SIG-M5 (cell line): ENCODE measurements around the gene RIPK3.
"Not testable (repeated sequence)": the region's sequence is repeated elsewhere in the genome, so short reads cannot be mapped to it uniquely, and the experiment has no call there.

ENCODE experiments used
- DNase-seq: peaks from one replicate; lab custom pipeline; 2025; lab: John Stamatoyannopoulos, UW

RIPK3 gene

DNA sequence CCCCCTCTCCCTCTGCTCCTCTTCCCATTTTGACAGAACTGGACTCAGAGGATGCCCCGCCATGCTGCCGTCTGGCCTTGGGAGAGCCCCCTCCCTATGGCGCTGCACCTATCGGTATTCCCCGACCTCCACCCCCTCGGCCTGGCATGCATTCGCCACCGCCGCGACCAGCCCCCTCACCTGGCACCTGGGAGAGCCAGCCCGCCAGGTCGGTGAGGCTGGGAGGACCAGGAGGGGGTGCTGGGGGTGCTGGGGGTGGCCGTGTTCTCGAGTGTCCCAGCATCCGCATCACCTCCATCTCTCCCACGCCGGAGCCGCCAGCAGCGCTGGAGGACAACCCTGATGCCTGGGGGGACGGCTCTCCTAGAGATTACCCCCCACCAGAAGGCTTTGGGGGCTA lies 29.7 kb upstream of the RIPK3 start:
- DNase-seq: no peak

DNA sequence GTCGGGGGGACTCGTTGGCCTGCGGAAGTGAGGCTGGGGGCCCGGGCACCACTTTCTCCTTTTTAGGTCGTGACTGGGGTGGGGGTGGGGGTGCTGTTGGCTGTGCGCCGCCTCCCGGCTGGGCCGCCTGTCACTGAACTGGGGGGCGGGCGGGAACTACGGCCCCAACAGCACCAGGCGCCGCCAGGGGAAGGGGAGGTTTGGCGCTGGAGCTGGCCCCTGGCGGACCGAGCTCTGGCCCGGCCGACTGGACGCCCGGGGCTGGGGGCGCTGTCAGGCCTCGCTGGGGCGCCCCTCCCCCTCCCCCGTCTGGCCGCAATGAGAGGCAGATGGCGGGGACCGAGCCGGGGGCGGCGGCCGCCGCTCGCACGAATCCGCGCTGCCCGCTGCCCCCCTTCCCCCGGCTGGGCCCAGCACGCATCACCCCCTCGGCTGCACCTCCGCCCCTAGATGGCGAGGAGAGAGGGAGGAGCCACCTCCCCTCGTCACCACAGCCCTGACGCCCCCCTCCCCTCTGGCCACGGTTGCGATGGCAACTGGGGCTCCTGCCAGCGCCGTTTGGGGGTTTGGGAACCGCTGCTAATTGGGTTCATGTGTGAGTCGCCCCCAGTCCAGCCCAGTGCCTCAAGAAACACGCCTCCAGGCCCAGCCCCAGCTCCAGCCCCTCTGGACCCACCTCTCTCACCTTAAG lies 28.9 kb upstream of the RIPK3 start:
- DNase-seq: no peak

DNA sequence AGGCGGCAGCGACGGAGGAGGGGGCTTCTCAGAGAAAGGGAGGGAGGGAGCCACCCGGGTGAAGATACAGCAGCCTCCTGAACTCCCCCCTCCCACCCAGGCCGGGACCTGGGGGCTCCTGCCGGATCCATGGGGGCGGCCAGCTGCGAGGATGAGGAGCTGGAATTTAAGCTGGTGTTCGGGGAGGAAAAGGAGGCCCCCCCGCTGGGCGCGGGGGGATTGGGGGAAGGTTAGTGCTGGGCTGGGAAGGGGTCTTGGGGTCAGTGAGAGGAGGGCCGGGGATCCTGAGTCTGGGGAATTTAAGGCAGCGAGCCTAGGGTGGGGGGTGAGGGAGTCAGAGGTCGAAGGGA lies 28.4 kb upstream of the RIPK3 start:
- DNase-seq: no peak

DNA sequence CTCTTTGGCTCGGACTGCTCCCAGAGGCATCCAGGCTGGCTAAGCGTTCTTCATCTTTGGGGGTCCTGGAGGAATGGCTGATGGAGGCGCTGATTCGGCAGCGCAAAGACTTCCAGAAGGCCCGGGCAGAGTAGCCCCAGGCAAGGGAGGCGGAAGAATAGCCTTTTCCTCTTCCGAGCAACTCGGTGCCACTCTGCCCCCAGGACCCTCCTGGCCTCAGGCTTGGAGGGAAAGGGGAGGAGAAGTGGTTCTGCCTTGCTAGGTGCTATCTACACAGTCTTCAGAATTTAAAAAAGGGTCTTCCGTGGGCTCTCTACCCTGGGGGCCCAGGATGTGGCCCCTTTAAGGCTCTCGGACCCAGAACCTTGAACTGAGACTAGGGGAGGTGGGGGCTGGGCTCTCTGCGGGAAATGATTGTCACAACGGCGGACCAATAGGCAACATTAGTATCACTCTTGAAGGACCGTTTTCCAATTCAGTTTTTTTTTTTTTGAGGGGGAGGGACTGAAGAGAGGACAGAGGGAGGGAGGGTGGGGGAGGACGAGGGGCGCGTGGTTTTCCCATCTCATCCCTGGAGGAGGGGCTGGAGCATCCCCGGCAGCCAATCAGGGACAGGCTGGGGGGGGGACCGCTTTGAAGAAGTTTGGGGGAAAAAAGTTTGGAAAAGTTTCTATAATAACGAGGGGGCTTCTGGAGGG lies 27.9 kb upstream of the RIPK3 start, which contains the start of gene NFATC4:
Gene NFATC4 (plus strand): TSS at position 671 of the 698 bp plus-strand sequence. CDS start 157 bp downstream, outside the sequence.
- no peak for DNase-seq

DNA sequence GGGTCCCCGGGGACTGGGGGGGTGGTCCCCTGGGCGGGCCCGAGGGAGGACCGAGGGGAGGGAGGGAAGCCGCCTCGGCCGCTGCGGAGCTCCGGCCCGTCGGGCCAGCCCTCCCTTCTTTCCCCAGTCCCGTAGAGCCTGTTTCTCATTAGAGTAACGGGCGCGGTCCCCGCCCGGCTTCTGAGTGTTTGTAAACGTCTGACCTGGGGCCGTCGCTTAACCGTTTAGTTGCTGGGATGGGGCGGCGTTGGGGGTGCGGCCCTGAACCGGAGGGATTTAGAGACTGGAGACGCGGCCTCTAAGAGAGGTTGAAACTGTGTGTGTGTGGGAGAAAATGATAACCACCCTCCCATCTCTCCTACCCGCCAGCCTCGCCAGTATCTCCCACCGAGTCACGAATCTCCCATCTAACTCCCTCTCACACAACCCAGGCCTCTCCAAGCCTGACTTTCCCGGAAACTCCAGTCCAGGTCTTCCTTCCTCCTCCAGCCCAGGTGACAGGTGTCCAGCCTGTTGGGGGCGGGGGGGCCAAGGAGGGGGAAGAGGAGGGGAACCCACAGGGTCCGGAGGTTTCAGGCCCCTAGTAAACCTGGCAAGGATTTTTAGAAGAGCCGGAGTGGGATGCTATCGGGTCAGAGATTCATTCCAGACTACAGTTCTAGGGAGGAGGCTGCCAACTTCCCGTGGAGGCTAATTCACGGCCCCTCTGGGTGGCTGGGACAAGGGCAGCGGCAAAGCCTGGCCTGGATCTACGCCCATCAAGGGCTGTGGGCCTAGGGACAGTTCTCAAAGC lies 27.1 kb upstream of the RIPK3 start:
- no peak for DNase-seq

DNA sequence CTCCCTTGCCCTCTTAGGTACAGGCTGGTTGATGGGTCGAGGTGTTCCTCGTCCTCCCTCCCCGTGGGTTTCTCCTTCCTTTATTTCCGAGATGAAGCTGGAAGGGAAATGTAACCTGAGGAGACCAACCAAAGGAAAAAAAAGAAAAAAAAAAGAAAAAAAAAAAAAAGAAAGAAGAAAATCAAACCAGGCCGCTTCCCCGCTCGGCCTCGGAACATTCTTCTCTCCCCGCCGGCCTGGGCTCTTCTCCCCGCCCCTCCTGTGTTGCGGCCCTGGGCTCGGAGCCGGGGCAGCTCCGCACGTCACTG lies 26.6 kb upstream of the RIPK3 start:
- DNase-seq: no peak

DNA sequence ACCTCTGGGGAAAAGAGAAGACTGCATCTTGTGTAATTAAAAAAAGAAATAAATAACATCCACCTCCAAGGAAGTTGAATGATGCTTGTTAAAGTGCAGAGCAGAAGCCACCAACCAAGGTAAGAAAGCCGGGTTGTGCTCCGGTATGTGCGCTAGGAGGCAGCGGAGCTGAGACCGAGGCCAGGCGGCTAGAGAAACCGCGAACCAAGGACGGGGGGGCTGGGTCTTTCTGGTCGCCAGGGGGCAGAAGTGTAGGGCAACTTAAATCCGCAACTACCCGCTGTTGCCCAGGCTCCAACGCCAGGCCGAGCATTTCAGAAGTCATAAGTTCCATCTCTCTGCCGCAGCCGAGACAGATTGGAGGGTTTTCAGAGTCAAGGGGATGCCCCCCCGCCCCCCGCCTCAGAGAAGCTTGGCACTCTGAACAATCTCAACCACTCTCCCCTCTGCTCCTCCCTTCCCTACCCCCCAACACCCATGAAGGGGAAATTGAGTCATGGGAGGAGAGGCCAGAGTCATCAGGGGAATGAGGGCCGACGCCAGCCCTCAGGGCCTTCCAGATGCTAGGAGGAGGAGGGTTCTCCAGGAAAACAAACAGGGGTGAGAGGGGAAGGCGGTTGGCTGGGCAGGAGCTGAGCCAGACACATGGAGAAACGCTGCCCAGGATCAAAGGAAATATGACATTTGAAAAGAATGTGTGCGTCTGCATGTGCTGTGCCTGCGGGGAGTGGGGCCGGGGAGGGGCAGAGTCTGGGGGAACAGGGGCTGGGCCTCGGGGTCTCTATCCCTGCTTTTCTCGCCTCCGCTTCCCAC lies 26.0 kb upstream of the RIPK3 start:
- DNase-seq: no peak

DNA sequence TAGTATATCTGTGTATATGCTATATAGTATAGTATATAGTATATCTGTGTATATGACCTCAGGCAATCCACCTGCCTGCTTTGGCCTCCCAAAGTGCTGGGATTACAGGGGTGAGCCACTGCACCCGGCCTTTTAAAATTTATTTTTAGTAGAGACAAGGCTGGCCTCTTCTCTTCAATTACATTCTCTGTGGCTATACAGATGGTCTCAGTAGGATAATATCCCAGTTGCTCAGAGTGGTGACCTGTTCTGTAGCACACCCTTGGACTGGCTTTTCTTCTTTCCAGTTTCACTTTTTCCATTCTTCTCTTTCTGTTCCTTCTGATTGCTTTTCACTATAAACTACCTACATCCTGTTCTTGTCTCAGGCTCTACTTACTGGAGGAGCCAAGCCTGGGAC lies 25.1 kb upstream of the RIPK3 start:
- no peak for DNase-seq

DNA sequence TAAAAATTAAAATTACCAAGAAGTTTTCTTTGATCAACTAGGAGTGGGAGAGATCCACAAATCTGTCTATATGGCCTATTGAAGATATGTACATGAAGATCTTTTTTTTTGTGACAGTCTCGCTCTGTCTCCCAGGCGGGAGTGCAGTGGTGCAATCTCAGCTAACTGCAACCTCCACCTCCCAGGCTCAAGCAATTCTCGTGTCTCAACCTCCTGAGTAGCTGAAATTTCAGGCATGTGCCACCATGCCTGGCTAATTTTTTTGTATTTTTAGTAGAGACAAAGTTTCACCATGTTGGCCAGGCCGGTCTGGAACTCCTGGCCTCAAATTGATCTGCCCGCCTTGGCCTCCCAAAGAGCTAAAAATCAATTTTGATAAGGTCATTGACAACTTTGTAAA lies 23.6 kb upstream of the RIPK3 start:
- no peak for DNase-seq

DNA sequence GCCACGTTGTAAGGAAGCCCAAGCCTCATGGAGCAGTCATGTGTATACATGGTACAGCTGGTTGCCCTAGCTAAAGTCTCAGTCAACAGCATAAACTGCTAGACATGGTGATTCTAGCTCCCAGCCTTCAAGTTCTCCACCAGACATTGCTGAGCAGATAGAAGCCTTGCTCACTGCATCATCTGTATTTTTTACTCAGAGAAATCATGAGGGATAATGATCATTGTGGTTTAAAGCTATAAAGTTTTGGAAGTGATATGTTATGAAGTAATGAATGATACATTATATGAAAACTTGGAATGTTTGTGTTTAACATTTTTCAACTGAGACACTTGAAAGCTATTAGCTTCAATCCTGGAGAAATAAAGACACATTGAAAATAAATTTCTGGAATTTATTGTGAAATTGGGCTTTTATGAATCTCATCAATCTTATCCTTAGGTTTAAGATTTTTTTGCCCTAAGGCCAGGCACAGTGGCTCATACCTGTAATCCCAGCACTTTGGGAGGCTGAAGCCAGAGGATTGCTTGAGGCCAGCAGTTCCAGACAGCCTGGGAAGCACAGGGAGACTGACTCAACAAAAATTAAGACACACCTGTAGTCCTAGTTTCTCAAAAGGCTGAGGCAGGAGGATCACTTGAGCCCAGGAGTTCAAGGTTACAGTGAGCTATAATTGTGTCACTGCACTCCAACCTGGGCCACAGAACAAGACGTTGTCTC lies 22.6 kb upstream of the RIPK3 start:
- DNase-seq: no peak

DNA sequence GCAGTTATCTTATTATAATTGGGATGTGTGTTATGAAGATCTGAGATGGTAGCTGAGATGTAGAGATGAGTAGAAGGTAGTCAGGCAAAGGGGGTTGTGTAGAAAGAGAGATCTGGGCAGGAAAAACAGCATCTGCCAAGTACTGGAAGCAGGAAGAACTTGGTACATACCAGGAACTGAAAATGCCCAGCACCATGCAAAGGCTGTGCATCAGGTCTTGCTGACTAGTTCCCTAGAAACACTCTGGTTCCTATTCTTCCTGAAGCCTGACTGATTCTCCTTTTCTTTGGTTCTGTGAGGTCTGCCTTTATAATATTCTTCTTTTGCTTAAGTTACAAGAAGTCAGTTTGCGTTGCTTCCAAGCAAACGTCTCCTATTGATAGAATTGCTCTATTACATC lies 21.5 kb upstream of the RIPK3 start:
- DNase-seq: no peak

DNA sequence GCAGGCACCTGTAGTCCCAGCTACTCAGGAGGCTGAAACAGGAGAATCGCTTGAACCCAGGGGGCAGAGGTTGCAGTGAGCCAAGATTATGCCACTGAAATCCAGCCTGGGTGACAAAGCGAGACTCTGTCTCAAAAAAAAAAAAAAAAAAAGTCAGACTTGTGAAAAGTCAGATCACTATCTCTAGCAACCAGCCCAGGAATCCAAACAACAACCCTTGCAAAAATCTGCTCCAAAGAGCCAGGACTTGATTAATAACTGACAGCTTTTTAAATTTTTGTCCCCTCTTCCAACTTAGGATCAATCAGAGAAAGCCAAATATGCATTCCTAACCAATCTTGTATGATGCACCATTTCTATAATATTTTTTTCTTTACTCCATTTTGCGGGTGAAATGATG lies 20.5 kb upstream of the RIPK3 start:
- DNase-seq: no peak

DNA sequence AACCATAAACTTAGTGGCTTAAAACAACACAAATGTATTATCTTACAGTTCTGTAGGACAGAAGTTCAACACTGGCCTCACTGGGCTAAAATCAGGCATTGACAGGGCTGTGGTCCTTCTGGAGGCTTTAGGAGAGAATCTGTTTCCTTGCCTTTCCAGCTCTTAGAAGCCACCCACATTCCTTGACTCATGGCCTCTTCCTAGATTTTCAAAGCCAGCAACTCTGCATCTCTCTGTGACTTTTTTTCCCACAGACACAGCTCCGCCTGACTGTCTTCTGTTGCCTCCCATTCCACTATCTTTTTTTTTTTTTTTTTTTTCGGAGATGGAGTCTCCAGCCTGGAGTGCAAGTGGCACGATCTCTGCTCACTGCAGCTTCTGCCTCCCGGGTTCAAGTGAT lies 16.4 kb upstream of the RIPK3 start:
- DNase-seq: no peak

DNA sequence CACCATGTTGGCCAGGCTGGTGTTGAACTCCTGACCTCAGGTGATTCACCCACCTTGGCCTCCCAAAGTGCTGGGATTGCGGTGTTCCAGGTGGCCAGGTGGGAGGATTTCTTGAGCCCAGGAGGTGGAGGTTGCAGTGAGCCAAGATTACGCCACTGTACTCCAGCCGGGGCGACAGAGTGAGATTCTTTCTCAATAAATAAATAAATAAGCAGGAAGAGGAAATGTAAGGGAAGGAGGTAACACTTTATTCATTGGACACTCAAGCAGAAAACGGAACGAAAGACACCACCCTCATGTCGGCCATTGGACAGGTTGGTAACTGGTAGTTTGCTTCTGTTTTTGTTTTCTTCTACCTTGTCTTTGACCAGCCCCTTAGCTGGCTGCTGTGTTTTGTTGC lies 15.2 kb upstream of the RIPK3 start:
- no peak for DNase-seq

DNA sequence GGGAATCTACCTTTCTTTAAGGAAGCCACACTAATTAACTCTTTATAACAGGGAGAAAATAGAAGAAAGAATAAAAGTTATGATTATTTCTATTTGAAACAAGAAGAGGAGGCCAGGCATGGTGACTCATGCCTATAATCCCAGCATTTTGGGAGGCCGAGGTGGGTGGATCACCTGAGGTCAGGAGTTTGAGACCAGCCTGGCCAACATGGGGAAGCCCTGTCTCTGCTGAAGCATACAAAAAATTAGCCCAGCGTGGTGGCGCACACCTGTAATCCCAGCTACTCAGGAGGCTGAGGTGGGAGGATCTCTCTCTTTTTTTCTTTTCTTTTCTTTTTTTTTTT lies 14.7 kb upstream of the RIPK3 start:
- not testable (repeated sequence) for DNase-seq

DNA sequence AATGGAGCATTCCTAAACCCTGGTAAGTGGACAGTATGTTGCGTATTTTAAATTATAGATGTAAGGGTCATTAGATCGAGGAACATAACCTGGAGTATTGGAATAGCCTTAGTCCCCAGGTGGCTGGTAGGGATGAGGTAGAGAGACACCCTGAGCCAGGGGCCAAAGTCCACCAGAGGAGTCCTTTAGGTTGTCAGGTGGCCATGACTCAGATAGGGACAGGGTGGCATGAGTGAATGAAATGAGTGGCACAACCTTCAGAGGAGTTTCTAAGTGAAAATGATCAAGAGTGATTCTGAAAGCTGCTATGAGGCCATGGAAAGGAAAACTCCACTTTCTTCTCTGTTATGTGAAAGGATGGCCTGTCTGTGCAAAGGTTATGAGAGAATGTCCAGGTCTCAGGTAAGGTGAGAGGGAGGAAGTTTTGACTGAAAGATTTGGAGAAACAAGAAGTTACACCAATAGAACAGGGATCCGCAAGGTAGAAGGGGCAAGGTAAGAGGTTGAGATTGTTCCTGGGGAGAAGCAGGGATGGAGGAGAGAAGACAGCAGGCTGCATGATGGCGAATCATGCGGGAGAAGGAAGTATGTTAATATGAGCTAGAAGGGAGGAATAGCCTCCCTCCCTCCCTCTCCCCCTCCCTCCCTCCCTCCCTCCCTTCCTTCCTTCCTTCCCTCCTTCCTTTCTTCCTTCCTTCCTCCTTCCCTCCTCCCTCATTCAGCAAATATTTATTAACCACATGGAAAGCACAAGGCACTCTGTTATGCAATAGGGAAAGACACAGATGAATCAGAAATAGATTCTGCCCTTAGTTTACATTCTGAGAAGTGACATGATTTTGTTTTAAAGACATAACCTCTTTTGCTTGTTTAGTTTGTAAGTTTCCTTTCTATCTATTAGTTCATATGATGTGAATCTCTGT lies 14.0 kb upstream of the RIPK3 start:
- no peak for DNase-seq

DNA sequence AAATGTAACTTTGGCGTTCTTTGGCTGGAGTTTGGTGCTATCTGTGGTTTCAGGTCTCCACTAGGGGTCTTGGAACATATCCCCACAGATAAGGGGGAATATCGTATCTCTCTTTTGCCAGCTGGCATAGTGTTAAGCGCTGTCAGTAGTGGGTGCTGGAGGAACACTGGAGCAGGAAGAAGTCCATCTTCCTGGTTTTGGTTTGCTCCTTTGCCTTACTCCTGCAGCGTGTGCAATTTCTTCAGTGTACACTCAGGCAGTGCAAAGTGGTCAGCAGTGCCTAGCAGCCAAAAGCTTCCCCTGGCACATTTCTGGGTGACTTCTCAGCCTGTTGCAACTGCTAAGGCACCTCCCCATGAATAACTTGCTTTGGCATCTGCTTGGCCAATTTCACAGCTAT lies 11.7 kb upstream of the RIPK3 start:
- no peak for DNase-seq

DNA sequence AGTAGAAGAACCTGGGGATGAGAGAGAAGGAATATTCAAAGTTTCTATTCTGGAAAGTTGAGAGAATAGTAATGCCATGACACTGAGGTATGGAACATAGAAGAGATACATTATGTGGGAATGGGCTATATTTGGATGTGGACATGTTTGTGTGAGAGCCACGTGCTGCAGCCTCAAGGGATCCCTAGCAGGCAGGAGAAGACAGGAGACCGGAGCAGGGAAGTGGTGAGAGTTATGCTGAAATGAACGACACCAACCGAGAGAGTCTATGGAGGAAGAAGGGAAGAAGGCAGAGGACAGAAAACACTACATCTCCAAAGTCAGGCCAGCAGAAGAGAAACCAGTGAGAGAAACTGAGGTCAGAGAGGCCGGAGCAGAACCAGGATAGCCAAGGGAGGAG lies 10.0 kb upstream of the RIPK3 start:
- no peak for DNase-seq

DNA sequence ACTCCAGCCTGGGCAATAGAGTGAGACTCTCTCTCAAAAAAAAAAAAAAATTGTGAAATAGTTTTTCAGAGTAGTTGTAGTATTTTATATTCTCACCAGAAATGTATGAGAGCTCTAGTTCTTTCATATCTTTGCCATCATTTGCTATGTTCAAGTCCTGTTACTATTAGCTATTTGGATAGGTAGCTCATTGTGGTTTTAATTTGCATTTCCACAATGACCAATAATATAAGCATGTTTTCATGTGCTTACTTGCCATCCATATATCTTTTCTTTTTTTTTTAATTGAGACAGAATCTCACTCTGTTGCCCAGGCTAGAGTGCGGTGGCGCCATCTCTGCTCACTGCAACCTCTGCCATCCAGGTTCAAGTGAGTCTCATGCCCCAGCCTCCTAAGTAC lies 8.4 kb upstream of the RIPK3 start:
- no peak for DNase-seq

DNA sequence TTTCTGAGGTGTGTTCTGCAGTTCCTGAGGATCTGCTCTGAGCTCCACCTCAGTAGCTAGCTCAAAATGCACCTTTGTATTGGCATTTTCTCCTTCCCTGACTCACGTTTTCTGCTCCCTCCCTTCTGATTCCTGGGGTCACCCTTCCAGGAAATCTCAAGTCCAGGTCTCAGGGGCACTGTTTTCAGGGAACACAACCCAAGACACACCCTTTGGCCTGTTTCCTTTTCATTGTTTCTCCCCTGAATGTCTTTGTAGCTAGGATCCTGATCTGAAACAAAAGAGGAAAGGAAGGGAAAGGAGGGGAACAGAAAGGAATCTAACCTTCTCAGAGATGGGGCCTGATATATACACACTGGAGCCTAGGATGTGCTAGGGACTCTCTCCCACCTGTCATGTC lies 7.3 kb upstream of the RIPK3 start:
- DNase-seq: no peak
